Inferior parietal cortex (tissue), 1 donor: Measurements from ENCODE around the gene CNIH1.

ENCODE experiments used
- DNase-seq: peaks from one replicate; pipeline ENCODE4 v3.0.0-alpha.2; 2016; ENCODE audit errors: extremely low spot score

Gene CNIH1

GRCh38 chr14:54440873-54441868 is at the start of gene CNIH1:
CNIH1 (minus strand) TSS chr14:54441374; CDS start chr14:54441327, 47 bp downstream.
- DNase-seq, result peak; percentile 91

GRCh38 chr14:54490445-54491175 is 49.4 kb upstream of the CNIH1 start:
- DNase-seq, result no peak

GRCh38 chr14:54489731-54490444 is 48.7 kb upstream of the CNIH1 start:
- no peak for DNase-seq

- DNase-seq, result no peak
Measured at GRCh38 chr14:54489318-54489683, 48.1 kb upstream of the CNIH1 start.

GRCh38 chr14:54488646-54489317 is 47.6 kb upstream of the CNIH1 start, which contains the start of gene GMFB:
GMFB (minus strand) TSS chr14:54488980; CDS start chr14:54488927, 53 bp downstream.
- peak; percentile 87 for DNase-seq

- DNase-seq, result no peak
Measured at GRCh38 chr14:54488318-54488645, 47.1 kb upstream of the CNIH1 start.

GRCh38 chr14:54487771-54488170 is 46.6 kb upstream of the CNIH1 start:
- no peak for DNase-seq

- DNase-seq, result no peak
Measured at GRCh38 chr14:54486685-54487084, 45.5 kb upstream of the CNIH1 start.

GRCh38 chr14:54483846-54484245 is 42.7 kb upstream of the CNIH1 start:
- no peak for DNase-seq

GRCh38 chr14:54483073-54483745 is 42.0 kb upstream of the CNIH1 start:
- peak; percentile 1 for DNase-seq

- peak; percentile 0 for DNase-seq
Measured at GRCh38 chr14:54481695-54482094, 40.5 kb upstream of the CNIH1 start.

GRCh38 chr14:54480830-54481562 is 39.8 kb upstream of the CNIH1 start:
- DNase-seq, result no peak

GRCh38 chr14:54478636-54479215 is 37.6 kb upstream of the CNIH1 start:
- no peak for DNase-seq

- DNase-seq, result no peak
Measured at GRCh38 chr14:54475911-54476310, 34.7 kb upstream of the CNIH1 start.

GRCh38 chr14:54475187-54475899 is 34.2 kb upstream of the CNIH1 start:
- DNase-seq, result no peak

GRCh38 chr14:54474232-54474793 is 33.1 kb upstream of the CNIH1 start:
- no peak for DNase-seq

GRCh38 chr14:54472315-54472714 is 31.1 kb upstream of the CNIH1 start:
- no peak for DNase-seq

- DNase-seq, result no peak
Measured at GRCh38 chr14:54471641-54472040, 30.5 kb upstream of the CNIH1 start.

GRCh38 chr14:54470701-54471100 is 29.5 kb upstream of the CNIH1 start:
- no peak for DNase-seq
